GM18517 (cell line): ENCODE measurements around the gene CASZ1.

ENCODE experiments used
- ATAC-seq: cut with Tn5 transposase; IDR thresholded peaks from one replicate; pipeline ENCODE4 v1.9.1; 2021; ENCODE audit warnings: mild to moderate bottlenecking, moderate library complexity; ENCODE audit not compliant: unreplicated experiment

Gene CASZ1

GRCh38 chr1:10796029-10796944 lies at the start of gene CASZ1:
TSS of gene CASZ1 (minus strand) at chr1:10796646. CDS start at chr1:10693889, 102,757 bp downstream.
- no peak for ATAC-seq

- no peak for ATAC-seq
Observed at GRCh38 chr1:10843697-10844096, 47.3 kb upstream of the CASZ1 start.

- ATAC-seq: no peak
Observed at GRCh38 chr1:10841118-10841517, 44.7 kb upstream of the CASZ1 start.

- no peak for ATAC-seq
Observed at GRCh38 chr1:10839188-10839770, 42.8 kb upstream of the CASZ1 start.

GRCh38 chr1:10838541-10838940 lies 42.1 kb upstream of the CASZ1 start:
- no peak for ATAC-seq

- no peak for ATAC-seq
Observed at GRCh38 chr1:10836726-10837125, 40.3 kb upstream of the CASZ1 start.

GRCh38 chr1:10835822-10836421 lies 39.5 kb upstream of the CASZ1 start:
- ATAC-seq: no peak

GRCh38 chr1:10835421-10835820 lies 39.0 kb upstream of the CASZ1 start:
- no peak for ATAC-seq

GRCh38 chr1:10834770-10835412 lies 38.4 kb upstream of the CASZ1 start:
- ATAC-seq: no peak

GRCh38 chr1:10833630-10834557 lies 37.4 kb upstream of the CASZ1 start:
- no peak for ATAC-seq

- ATAC-seq: no peak
Observed at GRCh38 chr1:10832703-10833102, 36.3 kb upstream of the CASZ1 start.

- no peak for ATAC-seq
Observed at GRCh38 chr1:10830961-10831668, 34.7 kb upstream of the CASZ1 start.

GRCh38 chr1:10829965-10830515 lies 33.6 kb upstream of the CASZ1 start:
- ATAC-seq: no peak

- ATAC-seq: no peak
Observed at GRCh38 chr1:10829067-10829818, 32.8 kb upstream of the CASZ1 start.

- no peak for ATAC-seq
Observed at GRCh38 chr1:10827377-10828333, 31.2 kb upstream of the CASZ1 start.

- no peak for ATAC-seq
Observed at GRCh38 chr1:10825592-10825991, 29.1 kb upstream of the CASZ1 start.

- no peak for ATAC-seq
Observed at GRCh38 chr1:10824821-10825540, 28.5 kb upstream of the CASZ1 start.
